Gastroesophageal sphincter (tissue), 4 donors: ENCODE data around the gene VPS13D. TPM values are rescaled to one million over a fixed set of nuclear protein-coding genes. Genes with fewer than 3 reads are reported as not detected.

Experiments used
- ATAC-seq: fragments of 150-250 bp; one replicate; pipeline ENCODE4 v1.9.1; 2016; ENCODE audit warnings: mild to moderate bottlenecking, moderate library complexity
- H3K27ac ChIP-seq, 4 donors: fragments of 200-600 bp; sonication (generic) in 3 of 4; 1 replicate in 3 of 4; 2 replicates in 1 of 4; pipeline ENCODE4 v1.5.1; 2016 to 2019
- H3K27me3 ChIP-seq: fragments of 200-600 bp; sonication (generic); one replicate; pipeline ENCODE4 v1.5.1; 2019
- H3K36me3 ChIP-seq, 2 donors: fragments of 200-600 bp; sonication (generic); one replicate each; pipeline ENCODE4 v1.5.1; 2019; ENCODE audit warnings: control low read depth in 1 of 2
- H3K4me1 ChIP-seq, 3 donors: fragments of 200-600 bp; sonication (generic); 1 replicate in 2 of 3; 2 replicates in 1 of 3; pipeline ENCODE4 v1.5.1; 2016 to 2019; ENCODE audit warnings: control low read depth in 2 of 3
- H3K4me3 ChIP-seq, 2 donors: fragments of 200-600 bp; sonication (generic); one replicate each; pipeline ENCODE4 v1.5.1; 2019; ENCODE audit warnings: mild to moderate bottlenecking in 1 of 2, moderate library complexity in 1 of 2
- H3K9me3 ChIP-seq, 3 donors: fragments of 200-600 bp; sonication (generic); one replicate each; pipeline ENCODE4 v1.5.1; 2017 to 2019; ENCODE audit warnings: control low read depth in 2 of 3
- EP300 ChIP-seq: sonication (generic); formaldehyde crosslinking; IDR thresholded peaks from one replicate; pipeline ENCODE4 v1.6.1; 2017; ENCODE audit warnings: antibody characterized with exemption, mild to moderate bottlenecking
- POLR2A ChIP-seq, 2 donors: fragments of 450-650 bp; IDR thresholded peaks; one replicate each; pipeline ENCODE4 v1.6.1; 2017; ENCODE audit warnings: antibody characterized with exemption in 2 of 2, mild to moderate bottlenecking in 2 of 2, moderate library complexity in 1 of 2
- POLR2AphosphoS5 ChIP-seq: sonication (generic); formaldehyde crosslinking; IDR thresholded peaks from one replicate; pipeline ENCODE4 v1.6.1; 2017; ENCODE audit warnings: antibody characterized with exemption
- WGBS, 2 donors: methylation state at CpG; one replicate each; pipeline ENCODE4 v1.1.5; 2018; ENCODE audit warnings: low coverage in 1 of 2; 5-methylcytosine and 5-hydroxymethylcytosine counted together
- total RNA-seq, 4 donors: library from RNA; depleted of rRNA; stranded (reverse); fragments of >200 nt; gene quantifications; one replicate each; pipeline ENCODE4 v1.1.0, GENCODE V29; 2016
- TF ChIP-seq, protein P1 (sequence below), 4 experiments: fragments of 200-600 bp in 2 of 4; fragments of 450-650 bp in 2 of 4; sonication (generic) in 1 of 4; IDR thresholded peaks; one replicate each; pipeline ENCODE4 v1.5.1; 2017 to 2019; ENCODE audit warnings: antibody characterized with exemption in 4 of 4, mild to moderate bottlenecking in 2 of 4, moderate library complexity in 2 of 4

The VPS13D gene
- total RNA-seq, 4 donors from 2014 or later = 62.3 to 95.5 (median 81.5) TPM

DNA sequence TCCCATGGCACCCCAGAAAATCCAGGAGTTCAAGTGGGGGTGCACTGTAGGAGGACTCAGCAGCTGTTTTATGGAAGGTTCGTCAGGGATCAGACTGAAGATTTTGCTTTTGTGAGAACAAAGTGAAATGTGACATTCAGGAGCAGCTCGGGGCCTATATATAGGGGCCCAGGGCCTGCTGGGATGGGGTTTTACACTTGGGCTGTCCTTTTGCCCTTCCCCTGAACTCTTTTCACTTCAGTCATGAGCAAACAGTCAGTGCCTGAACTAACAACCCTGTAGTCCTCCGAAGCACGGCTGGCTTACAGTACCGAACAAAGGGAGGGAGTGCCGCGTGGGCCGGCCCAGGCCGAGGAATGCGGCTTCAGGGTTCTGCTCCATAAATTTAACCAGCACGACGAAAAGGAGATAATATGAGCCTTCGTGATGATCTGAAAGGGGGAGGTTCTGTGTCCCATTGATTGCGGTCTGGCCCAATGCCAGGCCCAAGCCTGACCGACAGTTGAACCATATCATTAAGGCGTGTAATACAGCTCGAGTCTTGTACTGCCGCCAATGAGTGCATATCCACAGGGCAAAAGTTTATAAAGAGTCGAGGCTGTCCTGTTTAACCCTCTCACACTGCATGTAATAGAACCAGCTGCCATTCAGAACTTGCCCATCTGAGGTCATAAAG lies 248.2 kb downstream of the VPS13D start:
- 0% methylated on average over 3 to 9 of the region's 19 CpGs for WGBS, 2 donors
- TF ChIP-seq POLR2A (IDR thresholded peaks at IDR 0.05) = no peak
- TF ChIP-seq EP300 = no peak
- TF ChIP-seq POLR2AphosphoS5 = peak; percentile 77
- TF ChIP-seq, protein P1, sequence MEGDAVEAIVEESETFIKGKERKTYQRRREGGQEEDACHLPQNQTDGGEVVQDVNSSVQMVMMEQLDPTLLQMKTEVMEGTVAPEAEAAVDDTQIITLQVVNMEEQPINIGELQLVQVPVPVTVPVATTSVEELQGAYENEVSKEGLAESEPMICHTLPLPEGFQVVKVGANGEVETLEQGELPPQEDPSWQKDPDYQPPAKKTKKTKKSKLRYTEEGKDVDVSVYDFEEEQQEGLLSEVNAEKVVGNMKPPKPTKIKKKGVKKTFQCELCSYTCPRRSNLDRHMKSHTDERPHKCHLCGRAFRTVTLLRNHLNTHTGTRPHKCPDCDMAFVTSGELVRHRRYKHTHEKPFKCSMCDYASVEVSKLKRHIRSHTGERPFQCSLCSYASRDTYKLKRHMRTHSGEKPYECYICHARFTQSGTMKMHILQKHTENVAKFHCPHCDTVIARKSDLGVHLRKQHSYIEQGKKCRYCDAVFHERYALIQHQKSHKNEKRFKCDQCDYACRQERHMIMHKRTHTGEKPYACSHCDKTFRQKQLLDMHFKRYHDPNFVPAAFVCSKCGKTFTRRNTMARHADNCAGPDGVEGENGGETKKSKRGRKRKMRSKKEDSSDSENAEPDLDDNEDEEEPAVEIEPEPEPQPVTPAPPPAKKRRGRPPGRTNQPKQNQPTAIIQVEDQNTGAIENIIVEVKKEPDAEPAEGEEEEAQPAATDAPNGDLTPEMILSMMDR (IDR thresholded peaks at IDR 0.05) = no peak
- Histone ChIP-seq H3K9me3 (no peaks in the 10 kb centered on the region), H3K27ac (peak overlapping the region; percentile 72 to 92 (median 86)), H3K36me3 (no peaks in the 10 kb centered on the region), H3K4me1 (peaks cover 37 to 96% (median 54%) of the 10 kb centered on the region in 3 donors), H3K27me3 (no peaks in the 10 kb centered on the region), H3K4me3 (peak overlapping the region in 1 of 2 donors; percentile 0)
- ATAC-seq = peak; percentile 79

DNA sequence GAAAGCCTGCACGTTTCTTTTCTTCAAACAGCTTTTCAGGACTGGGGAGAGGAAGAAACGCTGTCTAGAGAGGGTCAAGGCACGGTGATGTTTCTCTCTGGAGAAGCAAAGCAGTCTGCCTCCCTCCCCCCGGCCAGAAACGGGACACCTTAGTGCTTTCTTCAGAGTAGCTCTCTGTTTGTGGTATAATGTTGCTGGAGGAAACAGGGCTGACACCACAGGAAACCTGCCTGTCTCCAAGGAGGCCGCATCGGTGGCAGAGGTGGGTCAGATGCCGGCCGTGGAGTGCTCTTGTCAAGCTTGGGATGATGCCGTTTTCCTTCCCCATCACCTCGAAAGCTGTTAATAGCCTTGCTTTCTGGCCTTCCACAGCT lies 248.8 kb downstream of the VPS13D start:
- ATAC-seq = peak; percentile 2
- peak overlapping the region; percentile 72 to 92 (median 86) for H3K27ac ChIP-seq
- WGBS, 2 donors = 3 to 25% methylated on average over 1 to 5 of the region's 11 CpGs
- H3K27me3 ChIP-seq = no peaks in the 10 kb centered on the region
- H3K4me3 ChIP-seq = no peak overlapping the region
- H3K4me1 ChIP-seq = peaks cover 33 to 96% (median 49%) of the 10 kb centered on the region in 3 donors
- H3K36me3 ChIP-seq = no peaks in the 10 kb centered on the region
- TF ChIP-seq, protein P1 (IDR thresholded peaks at IDR 0.05) = no peak
- TF ChIP-seq POLR2A (IDR thresholded peaks at IDR 0.05) (no peak), EP300 (no peak), POLR2AphosphoS5 (no peak)
- H3K9me3 ChIP-seq = no peaks in the 10 kb centered on the region

DNA sequence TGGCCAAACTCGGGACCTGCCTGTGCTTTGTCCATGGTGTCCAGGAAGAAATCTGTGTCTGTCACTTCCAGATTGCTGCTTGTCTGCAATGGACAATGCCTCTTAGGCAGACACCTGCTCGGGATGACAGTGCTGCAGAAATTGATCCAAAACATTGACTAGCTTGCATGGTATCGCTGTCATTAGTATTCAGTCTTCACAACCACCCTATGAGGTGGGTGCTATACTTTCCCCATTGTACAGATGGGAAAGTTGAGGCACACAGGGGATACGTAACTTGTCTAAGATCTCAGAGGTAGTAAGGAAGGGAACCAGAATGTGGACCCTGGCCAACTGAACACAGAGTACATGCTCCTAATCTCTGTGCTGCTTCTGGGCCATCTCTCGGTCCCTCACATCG lies 249.5 kb downstream of the VPS13D start:
- Histone ChIP-seq H3K27ac (peak overlapping the region; percentile 72 to 92 (median 86)), H3K27me3 (no peaks in the 10 kb centered on the region), H3K36me3 (no peaks in the 10 kb centered on the region), H3K4me1 (peaks cover 26 to 96% (median 42%) of the 10 kb centered on the region in 3 donors), H3K9me3 (no peaks in the 10 kb centered on the region), H3K4me3 (no peak overlapping the region)
- ATAC-seq = no peak
- TF ChIP-seq POLR2A (IDR thresholded peaks at IDR 0.05) (no peak), EP300 (no peak), POLR2AphosphoS5 (no peak)
- TF ChIP-seq, protein P1 (IDR thresholded peaks at IDR 0.05) = no peak
- WGBS, 2 donors = 48 to 82% methylated on average over 2 to 4 of the region's 6 CpGs

DNA sequence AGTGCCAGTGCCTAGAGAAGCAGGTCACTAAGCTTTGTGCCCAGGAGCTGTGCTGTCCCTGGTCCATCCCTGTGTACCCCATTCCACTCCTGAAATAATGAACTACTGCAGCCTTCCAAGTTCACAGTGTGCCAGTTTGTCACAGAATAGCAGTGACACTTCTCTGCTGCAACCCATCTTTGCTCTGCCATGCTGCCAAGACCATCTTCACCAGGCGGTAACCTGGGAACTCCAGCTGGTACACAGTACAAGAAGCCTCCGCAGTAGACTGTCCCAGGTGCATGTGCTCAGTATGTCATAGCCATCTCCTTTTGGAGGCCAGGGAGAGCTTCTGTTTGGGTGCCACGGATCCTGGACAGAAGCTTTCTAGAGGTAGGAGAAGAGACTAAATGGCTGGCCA lies 250.2 kb downstream of the VPS13D start:
- no peaks in the 10 kb centered on the region for H3K27me3 ChIP-seq
- H3K36me3 ChIP-seq = no peaks in the 10 kb centered on the region
- ATAC-seq = no peak
- H3K4me3 ChIP-seq = no peak overlapping the region
- no CpG with 5 or more reads among the region's 3 CpGs for WGBS, 2 donors
- no peak for TF ChIP-seq EP300
- TF ChIP-seq POLR2A (IDR thresholded peaks at IDR 0.05) = no peak
- H3K9me3 ChIP-seq = no peaks in the 10 kb centered on the region
- peaks cover 24 to 96% (median 36%) of the 10 kb centered on the region in 3 donors for H3K4me1 ChIP-seq
- peak overlapping the region; percentile 72 to 92 (median 86) for H3K27ac ChIP-seq

DNA sequence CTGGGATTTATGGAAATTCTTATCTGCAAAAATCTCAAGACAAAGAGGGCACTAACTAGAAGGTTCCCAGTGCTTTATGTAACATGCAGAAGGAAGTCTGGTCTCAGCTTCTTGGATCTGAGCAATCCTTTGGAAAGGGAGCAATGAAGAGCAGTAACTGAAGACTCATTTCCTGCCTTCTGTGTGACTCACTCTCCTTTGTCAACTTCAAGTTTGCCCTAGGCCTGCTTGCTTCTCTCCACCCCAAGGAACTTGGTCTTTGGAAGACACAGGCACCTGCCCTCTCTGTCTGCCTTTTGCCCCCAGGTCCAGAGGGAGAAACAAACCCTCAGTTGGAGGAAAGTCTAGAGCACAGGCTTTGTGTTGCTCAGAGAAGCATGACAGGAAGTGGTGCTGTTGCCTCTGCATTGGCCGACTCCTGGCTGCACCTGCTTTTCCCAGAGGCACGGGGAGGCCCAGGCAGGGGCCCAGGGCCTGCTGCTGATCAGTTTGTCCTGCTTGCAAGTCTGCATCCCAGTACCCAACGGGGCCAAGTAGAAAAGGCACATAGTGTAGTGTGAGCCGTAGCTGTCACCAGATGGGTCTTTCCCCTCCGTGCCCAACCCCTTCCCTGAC lies 251.0 kb downstream of the VPS13D start:
- TF ChIP-seq POLR2AphosphoS5 (peak; percentile 90), POLR2A (IDR thresholded peaks at IDR 0.05) (no peak), EP300 (no peak)
- TF ChIP-seq, protein P1 (IDR thresholded peaks at IDR 0.05) = no peak
- H3K4me1 ChIP-seq = peaks cover 18 to 96% (median 35%) of the 10 kb centered on the region in 3 donors
- 84% methylated on average over 4 of the region's 5 CpGs; no CpG with 5 or more reads in 1 of the 2 donors for WGBS, 2 donors
- no peak overlapping the region for H3K4me3 ChIP-seq
- no peaks in the 10 kb centered on the region for H3K36me3 ChIP-seq
- H3K27me3 ChIP-seq = no peaks in the 10 kb centered on the region
- H3K9me3 ChIP-seq = no peaks in the 10 kb centered on the region
- ATAC-seq = peak; percentile 68
- H3K27ac ChIP-seq = peak overlapping the region; percentile 72 to 92 (median 86)
